HG03439 (cell line): ENCODE results near the gene ZFYVE28.
"Not testable (repeated sequence)": the region's sequence is repeated elsewhere in the genome, so short reads cannot be mapped to it uniquely, and the experiment has no call there.

Experiments
- ATAC-seq: cut with Tn5 transposase; IDR thresholded peaks from one replicate; pipeline ENCODE4 v1.9.1; 2021; ENCODE audit warnings: mild to moderate bottlenecking, moderate library complexity; ENCODE audit not compliant: unreplicated experiment

The ZFYVE28 gene

GRCh38 chr4:2393353-2394270 lies 24.8 kb downstream of the ZFYVE28 start:
- no peak for ATAC-seq

GRCh38 chr4:2390784-2391421 lies 27.5 kb downstream of the ZFYVE28 start:
- no peak for ATAC-seq

GRCh38 chr4:2390146-2390545 lies 28.3 kb downstream of the ZFYVE28 start:
- ATAC-seq: no peak

GRCh38 chr4:2389691-2390090 lies 28.8 kb downstream of the ZFYVE28 start:
- no peak for ATAC-seq

GRCh38 chr4:2388429-2389182 lies 29.8 kb downstream of the ZFYVE28 start:
- no peak for ATAC-seq

- ATAC-seq: no peak
These were observed 30.6 kb downstream of the ZFYVE28 start for GRCh38 chr4:2387829-2388228.

GRCh38 chr4:2387218-2387617 lies 31.2 kb downstream of the ZFYVE28 start:
- no peak for ATAC-seq

- ATAC-seq: no peak
These were observed 31.7 kb downstream of the ZFYVE28 start for GRCh38 chr4:2386717-2387116.

- no peak for ATAC-seq
These were observed 32.9 kb downstream of the ZFYVE28 start for GRCh38 chr4:2385516-2385915.

- ATAC-seq: no peak
These were observed 34.2 kb downstream of the ZFYVE28 start for GRCh38 chr4:2384245-2384644.

- ATAC-seq: no peak
These were observed 34.7 kb downstream of the ZFYVE28 start for GRCh38 chr4:2383760-2384159.

- not testable (repeated sequence) for ATAC-seq
These were observed 35.2 kb downstream of the ZFYVE28 start for GRCh38 chr4:2383220-2383631.

- ATAC-seq: not testable (repeated sequence)
These were observed 35.7 kb downstream of the ZFYVE28 start for GRCh38 chr4:2382769-2383202.

GRCh38 chr4:2380589-2380988 lies 37.9 kb downstream of the ZFYVE28 start:
- not testable (repeated sequence) for ATAC-seq

GRCh38 chr4:2378898-2379297 lies 39.5 kb downstream of the ZFYVE28 start:
- ATAC-seq: no peak

GRCh38 chr4:2378401-2378800 lies 40.0 kb downstream of the ZFYVE28 start:
- ATAC-seq: no peak

GRCh38 chr4:2377241-2377640 lies 41.2 kb downstream of the ZFYVE28 start:
- ATAC-seq: no peak

- no peak for ATAC-seq
These were observed 43.0 kb downstream of the ZFYVE28 start for GRCh38 chr4:2375427-2375826.

- no peak for ATAC-seq
These were observed 44.9 kb downstream of the ZFYVE28 start for GRCh38 chr4:2373532-2373931.

GRCh38 chr4:2372488-2373030 lies 45.9 kb downstream of the ZFYVE28 start:
- ATAC-seq: no peak
